Posterior cingulate gyrus (tissue), 11 donors: Measurements from ENCODE around the gene HIGD1A.
"Not testable (repeated sequence)": the region's sequence is repeated elsewhere in the genome, so short reads cannot be mapped to it uniquely, and the experiment has no call there.

Source experiments
- DNase-seq, 10 donors: peaks; one replicate each; pipeline versions ENCODE4 v3.0.0 to v3.0.0-alpha.2; 2020 to 2021; ENCODE audit warnings: mixed read lengths in 3 of 10
- intact Hi-C: fragments of 100-400 bp; cut with DNase I; formaldehyde crosslinking; loops from one replicate; pipeline ENCODE4 v1.15.1; 2023

The HIGD1A gene

GRCh38 chr3:42829628-42830436 lies 25.5 kb upstream of the HIGD1A start:
- intact Hi-C loops, result loop anchor here (2.0 kb wide), 2 partner anchors 49 to 51 kb away; no protein-coding TSS in a partner anchor
- no peak for DNase-seq

GRCh38 chr3:42829083-42829627 lies 24.9 kb upstream of the HIGD1A start:
- no peak for DNase-seq
- intact Hi-C loops, result no loop called here

- intact Hi-C loops, result no loop called here
- no peak for DNase-seq
Measured at GRCh38 chr3:42827654-42828053, 23.4 kb upstream of the HIGD1A start.

- DNase-seq, result no peak
- intact Hi-C loops, result no loop called here
Measured at GRCh38 chr3:42827023-42827422, 22.7 kb upstream of the HIGD1A start.

- intact Hi-C loops, result no loop called here
Measured at GRCh38 chr3:42826141-42826540, 21.9 kb upstream of the HIGD1A start.

GRCh38 chr3:42823351-42823750 lies 19.1 kb upstream of the HIGD1A start:
- no peak for DNase-seq
- intact Hi-C loops, result no loop called here

More at GRCh38 chr3:42826141-42826540, 21.9 kb upstream of the HIGD1A start:
- no peak for DNase-seq

GRCh38 chr3:42822828-42823227 lies 18.5 kb upstream of the HIGD1A start:
- DNase-seq, result no peak
- intact Hi-C loops, result no loop called here

- intact Hi-C loops, result no loop called here
- DNase-seq, result no peak
Measured at GRCh38 chr3:42820746-42821051, 16.4 kb upstream of the HIGD1A start.

GRCh38 chr3:42819351-42819965 lies 15.2 kb upstream of the HIGD1A start:
- no peak for DNase-seq
- intact Hi-C loops, result no loop called here

GRCh38 chr3:42815826-42816225 lies 11.5 kb upstream of the HIGD1A start:
- DNase-seq, result no peak
- intact Hi-C loops, result no loop called here

- intact Hi-C loops, result no loop called here
- DNase-seq, result no peak
Measured at GRCh38 chr3:42814914-42815507, 10.7 kb upstream of the HIGD1A start.

GRCh38 chr3:42814246-42814645 lies 10.0 kb upstream of the HIGD1A start:
- intact Hi-C loops, result no loop called here
- DNase-seq, result no peak

- intact Hi-C loops, DNase-seq: not testable (repeated sequence)
Measured at GRCh38 chr3:42811118-42811883, 7.0 kb upstream of the HIGD1A start.

GRCh38 chr3:42810706-42811105 lies 6.4 kb upstream of the HIGD1A start:
- intact Hi-C loops, DNase-seq: not testable (repeated sequence)

- no peak for DNase-seq
- intact Hi-C loops, result no loop called here
Measured at GRCh38 chr3:42809202-42809601, 4.9 kb upstream of the HIGD1A start, which contains the start of gene ACKR2. ACKR2 (plus strand) TSS chr3:42809445; CDS start chr3:42864503, 55,058 bp downstream.

GRCh38 chr3:42807929-42808328 lies 3.6 kb upstream of the HIGD1A start:
- intact Hi-C loops, result no loop called here

GRCh38 chr3:42805141-42805821 lies 991 bp upstream of the HIGD1A start:
- intact Hi-C loops, result loop anchor here (2.0 kb wide), 1 partner anchor 24 kb away; no protein-coding TSS in a partner anchor
- peak in 9 of 10 donors; percentile 6 to 83 (median 31) for DNase-seq

More at GRCh38 chr3:42807929-42808328, 3.6 kb upstream of the HIGD1A start:
- no peak for DNase-seq

GRCh38 chr3:42804831-42805132 lies 492 bp upstream of the HIGD1A start:
- DNase-seq, result no peak
- intact Hi-C loops, result loop anchor here (2.0 kb wide), 1 partner anchor 24 kb away; no protein-coding TSS in a partner anchor

GRCh38 chr3:42803414-42804105 lies 730 bp downstream of the HIGD1A start:
- peak in 5 of 10 donors; percentile 4 to 85 (median 40) for DNase-seq
- intact Hi-C loops, result loop anchor here (2.0 kb wide), 1 partner anchor 23 kb away; no protein-coding TSS in a partner anchor
